ENCODE data around the gene CALML4.

- TF ChIP-seq CTCF (IDR thresholded peaks at IDR 0.05) (no peak), POLR2A (IDR thresholded peaks at IDR 0.05) (no peak)
Measured at GRCh38 chr15:68151277-68151676, 53.9 kb downstream of the CALML4 start.
